GM19099 (cell line): ENCODE results near the gene SERPINA3.

ENCODE experiments used
- POLR2A ChIP-seq: IDR thresholded peaks from 3 replicates; pipeline ENCODE4 v1.6.1; 2011; ENCODE audit warnings: low read depth; ENCODE audit not compliant: insufficient read length; ENCODE audit errors: extremely low read depth

Gene SERPINA3

GRCh38 chr14:94581127-94581999 is 30.8 kb upstream of the SERPINA3 start, which contains the start of gene SERPINA5:
Gene SERPINA5 (plus strand): TSS chr14:94581426. CDS start chr14:94587363, 5,937 bp downstream.
- no peak for TF ChIP-seq POLR2A

- no peak for TF ChIP-seq POLR2A
Measured at GRCh38 chr14:94582199-94582750, 29.9 kb upstream of the SERPINA3 start.

- TF ChIP-seq POLR2A: no peak
Measured at GRCh38 chr14:94582851-94583250, 29.3 kb upstream of the SERPINA3 start.

GRCh38 chr14:94583557-94583956 is 28.6 kb upstream of the SERPINA3 start:
- TF ChIP-seq POLR2A: no peak

- no peak for TF ChIP-seq POLR2A
Measured at GRCh38 chr14:94584591-94585280, 27.5 kb upstream of the SERPINA3 start.

- no peak for TF ChIP-seq POLR2A
Measured at GRCh38 chr14:94586635-94587034, 25.6 kb upstream of the SERPINA3 start.

- no peak for TF ChIP-seq POLR2A
Measured at GRCh38 chr14:94588311-94588710, 23.9 kb upstream of the SERPINA3 start.

- TF ChIP-seq POLR2A: no peak
Measured at GRCh38 chr14:94591073-94591472, 21.1 kb upstream of the SERPINA3 start.

- TF ChIP-seq POLR2A: no peak
Measured at GRCh38 chr14:94591871-94592270, 20.3 kb upstream of the SERPINA3 start.

GRCh38 chr14:94592457-94592856 is 19.7 kb upstream of the SERPINA3 start:
- TF ChIP-seq POLR2A: no peak

GRCh38 chr14:94593376-94593748 is 18.8 kb upstream of the SERPINA3 start:
- no peak for TF ChIP-seq POLR2A

GRCh38 chr14:94593749-94594431 is 18.3 kb upstream of the SERPINA3 start:
- TF ChIP-seq POLR2A: no peak

GRCh38 chr14:94594441-94594840 is 17.8 kb upstream of the SERPINA3 start:
- no peak for TF ChIP-seq POLR2A

GRCh38 chr14:94595912-94596311 is 16.3 kb upstream of the SERPINA3 start:
- no peak for TF ChIP-seq POLR2A

- TF ChIP-seq POLR2A: no peak
Measured at GRCh38 chr14:94596361-94596760, 15.8 kb upstream of the SERPINA3 start.

GRCh38 chr14:94597788-94598187 is 14.4 kb upstream of the SERPINA3 start:
- no peak for TF ChIP-seq POLR2A

GRCh38 chr14:94598506-94598815 is 13.7 kb upstream of the SERPINA3 start:
- TF ChIP-seq POLR2A: no peak
